ENCODE measurements around the gene ACOXL. TPM values are rescaled to one million over a fixed set of nuclear protein-coding genes. Genes with fewer than 3 reads are reported as not detected.

ACOXL gene
- total and polyA plus RNA-seq, 2 of the 8 experiments (the other 6 are each of a cell fraction or from before 2014, with no cell fraction given): 11.4 to 20.6 TPM

DNA sequence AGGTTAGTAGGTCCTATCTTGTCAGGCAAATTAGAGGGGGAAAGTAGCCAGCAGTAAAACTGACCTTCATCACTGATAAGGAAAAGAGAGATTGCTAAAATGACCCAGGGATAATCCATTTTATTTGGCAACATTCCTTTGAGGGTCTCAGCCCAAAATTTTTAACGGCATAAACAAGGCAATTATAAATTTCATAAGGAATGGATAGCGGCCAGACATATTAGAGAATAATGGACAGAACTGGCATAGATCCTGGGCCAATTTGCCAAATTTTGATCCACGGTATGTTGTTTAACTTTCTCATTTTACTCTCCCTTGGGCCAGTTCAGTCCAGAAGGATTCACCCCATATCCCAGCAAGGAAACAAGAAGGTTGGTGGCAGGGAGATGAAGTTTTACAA, 217.9 kb downstream of the ACOXL start:
- TF ChIP-seq RXRA (IDR thresholded peaks at IDR 0.05; ENCODE audit: insufficient read depth, low read depth, low read length) (no peak), EZH2 (IDR thresholded peaks at IDR 0.05; ENCODE audit: low read depth, low read length, severe bottlenecking) (no peak), POLR2AphosphoS5 (IDR thresholded peaks at IDR 0.05; ENCODE audit: low read depth, low read length) (no peak), BCL11A (IDR thresholded peaks at IDR 0.05; ENCODE audit: low read depth in 2 of 2, low read length in 2 of 2) (no peak), TCF12 (IDR thresholded peaks at IDR 0.05; ENCODE audit: low read depth, low read length) (no peak), RFX5 (IDR thresholded peaks at IDR 0.05; ENCODE audit: borderline replicate concordance, low read depth, low read length) (no peak), JUN (IDR thresholded peaks at IDR 0.05; ENCODE audit: low read depth, low read length) (no peak), CHD2 (IDR thresholded peaks at IDR 0.05; ENCODE audit: low read length) (no peak), CEBPB (IDR thresholded peaks at IDR 0.05; ENCODE audit: low read depth, low read length) (no peak), POU5F1 (IDR thresholded peaks at IDR 0.05; ENCODE audit: low read depth, low read length) (no peak), SRF (IDR thresholded peaks at IDR 0.05; ENCODE audit: low read depth, low read length) (no peak)
- H2BK15ac ChIP-seq (ENCODE audit: low read length): no peak overlapping the region
- H3K9ac ChIP-seq (replicated peaks in 1 of 4; ENCODE audit: extremely low read depth in 1 of 4, low read depth in 3 of 4, low read length in 3 of 4): no peak overlapping the region
- no peak overlapping the region for H3K18ac ChIP-seq (ENCODE audit: extremely low read depth, low read length)
- H3K27ac ChIP-seq (ENCODE audit: low read depth, low read length): no peak overlapping the region
- H2BK12ac ChIP-seq (ENCODE audit: low read depth, low read length): no peak overlapping the region
- H3K79me1 ChIP-seq (ENCODE audit: low read depth, low read length): no peaks in the 10 kb centered on the region
- H4K8ac ChIP-seq (ENCODE audit: extremely low read depth, insufficient read depth, low read length): no peak overlapping the region
- no peaks in the 10 kb centered on the region for H3K23me2 ChIP-seq (ENCODE audit: low read depth, low read length)
- no peak overlapping the region for H3K4me3 ChIP-seq (ENCODE audit: extremely low read depth in 1 of 4, insufficient read depth in 2 of 4, low read depth in 3 of 4, low read length in 4 of 4)
- ChIA-PET CTCF (ENCODE audit: partially characterized antibody) (no interaction called here), POLR2A (ENCODE audit: partially characterized antibody) (no interaction called here)
- H3K27me3 ChIP-seq (replicated peaks in 1 of 4; ENCODE audit: control insufficient read depth in 3 of 4, extremely low read depth in 1 of 4, insufficient read depth in 3 of 4, low read length in 3 of 4): no peaks in the 10 kb centered on the region
- no peaks in the 10 kb centered on the region for H3K9me3 ChIP-seq (ENCODE audit: insufficient read depth in 2 of 2, low read depth in 1 of 2, low read length in 1 of 2)
- no peak overlapping the region for H2AFZ ChIP-seq (ENCODE audit: low read length)
- no peaks in the 10 kb centered on the region for H3K79me2 ChIP-seq (ENCODE audit: control insufficient read depth in 1 of 2, insufficient read depth in 2 of 2, low read length in 2 of 2)
- FAIRE-seq (no peak), DNase-seq (ENCODE audit: low read depth in 1 of 2, low spot score in 2 of 2) (no peak)
- no peak overlapping the region for H4K5ac ChIP-seq (ENCODE audit: insufficient read length, low read depth, low read length)
- H3K23ac ChIP-seq (ENCODE audit: insufficient read length): no peak overlapping the region
- no peak overlapping the region for H4K91ac ChIP-seq (replicated peaks; ENCODE audit: insufficient read length, low read length)
- no peak overlapping the region for H2AK5ac ChIP-seq (ENCODE audit: low read depth, low read length)
- H3K4me1 ChIP-seq (replicated peaks in 1 of 4; ENCODE audit: control insufficient read depth in 3 of 4, insufficient read depth in 4 of 4, low read length in 3 of 4): 0 out of 7 replicates have a peak, but pooled peaks cover 0 to 3% (median 0%) of the 10 kb centered on the region in 4 experiments
- no peak overlapping the region for H3K56ac ChIP-seq (replicated peaks; ENCODE audit: insufficient read length, low read depth, low read length)
- 95% methylated on average over 3 of the region's 3 CpGs; no CpG with 5 or more reads in 1 of the 2 experiments for WGBS, 2 experiments (ENCODE audit: extremely low coverage in 1 of 2, insufficient coverage in 1 of 2, insufficient read length in 1 of 2, insufficient replicate concordance in 2 of 2, low coverage in 1 of 2, low lambda C conversion rate in 2 of 2, missing lambda C conversion rate in 1 of 2)
- H3K4me2 ChIP-seq (ENCODE audit: insufficient read depth in 1 of 2, low read depth in 2 of 2, low read length in 2 of 2): no peak overlapping the region
- no peaks in the 10 kb centered on the region for H4K20me1 ChIP-seq (replicated peaks in 1 of 2; ENCODE audit: control insufficient read depth in 1 of 2, insufficient read depth in 2 of 2, low read length in 2 of 2)
- no peak overlapping the region for H2BK20ac ChIP-seq (ENCODE audit: low read length)
- H2BK120ac ChIP-seq (replicated peaks; ENCODE audit: low read depth, low read length): no peak overlapping the region
- H2BK5ac ChIP-seq (ENCODE audit: low read depth, low read length): no peak overlapping the region
- H3K14ac ChIP-seq (ENCODE audit: insufficient read length): no peak overlapping the region
- no peaks in the 10 kb centered on the region for H3K36me3 ChIP-seq (ENCODE audit: control insufficient read depth in 2 of 4, insufficient read depth in 4 of 4, low read length in 3 of 4)
- H3K4ac ChIP-seq (replicated peaks; ENCODE audit: insufficient read length, low read depth, low read length): no peak overlapping the region
